SK-N-SH (cell line): ENCODE data around the gene CNGA3. TPM values are rescaled to one million over a fixed set of nuclear protein-coding genes. Genes with fewer than 3 reads are reported as not detected.

Source experiments
- CTCF ChIA-PET: fragments of 300-600, 350-600 bp; formaldehyde crosslinking; extraction: SDS; loops from one replicate; lab custom pipeline; 2021; lab: Yijun Ruan, JAX
- POLR2A ChIA-PET: fragments of 350-600 bp; sonication (Branson Sonifier 250); formaldehyde crosslinking; extraction: SDS; loops from one replicate; lab custom pipeline; 2020; ENCODE audit warnings: antibody characterized with exemption, inconsistent platforms; lab: Yijun Ruan, JAX
- DNase-seq: peaks from one replicate; pipeline ENCODE4 v3.0.0; 2012
- H2AFZ ChIP-seq: fragments of 200-600 bp; sonication (generic); 2 replicates; pipeline ENCODE4 v1.8.1; 2016; ENCODE audit warnings: antibody characterized with exemption, mild to moderate bottlenecking, low read depth
- H3F3A ChIP-seq: fragments of 200-600 bp; sonication (generic); replicated peaks from 2 replicates; pipeline ENCODE3; 2016; ENCODE audit warnings: antibody characterized with exemption, mild to moderate bottlenecking; ENCODE audit not compliant: insufficient read depth
- H3K27ac ChIP-seq, 2 experiments: fragments of 200-500 bp in 1 of 2; fragments of 200-600 bp in 1 of 2; sonication (Bioruptor generic) in 1 of 2; sonication (generic), shearing (Covaris generic) in 1 of 2; 2 replicates each; pipeline versions ENCODE4 v1.5.1 to v1.6.1; 2014 to 2016; ENCODE audit warnings: low read depth in 2 of 2, inconsistent platforms in 1 of 2, low read length in 1 of 2, mild to moderate bottlenecking in 1 of 2, mixed read lengths in 1 of 2
- H3K27me3 ChIP-seq: fragments of 200-600 bp; sonication (generic), shearing (Covaris generic); 2 replicates; pipeline ENCODE4 v1.6.1; 2016; ENCODE audit warnings: mixed run types; ENCODE audit not compliant: insufficient read depth
- H3K36me3 ChIP-seq, 2 experiments: fragments of 200-500 bp in 1 of 2; fragments of 200-600 bp in 1 of 2; sonication (Bioruptor generic) in 1 of 2; sonication (generic) in 1 of 2; replicated peaks in 1 of 2; 2 replicates each; pipeline versions ENCODE3 to v1.5.1; 2014 to 2016; ENCODE audit warnings: low read length in 1 of 2, mild to moderate bottlenecking in 1 of 2; ENCODE audit not compliant: insufficient read depth in 2 of 2, control insufficient read depth in 1 of 2
- H3K4me1 ChIP-seq, 2 experiments: fragments of 200-500 bp in 1 of 2; fragments of 200-600 bp in 1 of 2; sonication (Bioruptor generic) in 1 of 2; sonication (generic), shearing (Covaris generic) in 1 of 2; 2 replicates each; pipeline versions ENCODE4 v1.5.1 to v1.6.1; 2014 to 2016; ENCODE audit warnings: low read depth in 1 of 2, low read length in 1 of 2, mixed run types in 1 of 2; ENCODE audit not compliant: insufficient read depth in 2 of 2, control insufficient read depth in 1 of 2
- H3K4me2 ChIP-seq: fragments of 200-600 bp; sonication (generic), shearing (Covaris generic); 2 replicates; pipeline ENCODE4 v1.6.1; 2017; ENCODE audit warnings: mixed run types
- H3K4me3 ChIP-seq, 2 experiments: fragments of 200-500 bp in 1 of 2; fragments of 200-600 bp in 1 of 2; sonication (Bioruptor generic) in 1 of 2; sonication (generic), shearing (Covaris generic) in 1 of 2; 2 replicates each; pipeline versions ENCODE4 v1.5.1 to v1.8.1; 2014 to 2016; ENCODE audit warnings: low read depth in 2 of 2, inconsistent platforms in 1 of 2, low read length in 1 of 2, mild to moderate bottlenecking in 1 of 2, mixed read lengths in 1 of 2, moderate library complexity in 1 of 2
- H3K79me2 ChIP-seq: fragments of 200-600 bp; sonication (generic); 2 replicates; pipeline ENCODE4 v1.8.1; 2017; ENCODE audit warnings: mild to moderate bottlenecking; ENCODE audit not compliant: insufficient read depth
- H3K9ac ChIP-seq: fragments of 200-600 bp; sonication (generic); 2 replicates; pipeline ENCODE4 v1.6.1; 2017; ENCODE audit warnings: mixed run types
- H3K9me2 ChIP-seq: fragments of 200-600 bp; sonication (generic); 2 replicates; pipeline ENCODE4 v1.6.1; 2017; ENCODE audit warnings: mixed run types
- H3K9me3 ChIP-seq: fragments of 200-600 bp; sonication (generic); 2 replicates; pipeline ENCODE4 v1.6.1; 2017; ENCODE audit warnings: mixed run types, mild to moderate bottlenecking, moderate library complexity
- H4K20me1 ChIP-seq: fragments of 200-600 bp; sonication (generic); 2 replicates; pipeline ENCODE4 v1.6.1; 2017; ENCODE audit warnings: mild to moderate bottlenecking, mixed run types; ENCODE audit not compliant: insufficient read depth
- EZH2phosphoT487 ChIP-seq: fragments of 200-600 bp; sonication (generic); IDR thresholded peaks from 2 replicates; pipeline ENCODE4 v1.6.1; 2017; ENCODE audit warnings: low read depth, mixed run types, mild to moderate bottlenecking, antibody characterized with exemption, moderate library complexity, borderline replicate concordance
- FOSL2 ChIP-seq: IDR thresholded peaks from 2 replicates; pipeline ENCODE4 v1.4.0; 2012; ENCODE audit warnings: low read depth, mild to moderate bottlenecking, moderate library complexity, borderline replicate concordance
- FOXJ3 ChIP-seq: sonication (generic); formaldehyde crosslinking; IDR thresholded peaks from 2 replicates; pipeline ENCODE4 v1.5.1; 2020; ENCODE audit warnings: mild to moderate bottlenecking, missing genetic modification reagents
- GABPA ChIP-seq: IDR thresholded peaks from 2 replicates; pipeline ENCODE4 v1.4.0; 2012; ENCODE audit warnings: low read depth, mild to moderate bottlenecking
- JUND ChIP-seq: IDR thresholded peaks from 2 replicates; pipeline ENCODE4 v1.4.0; 2012
- MXI1 ChIP-seq: IDR thresholded peaks from 2 replicates; pipeline ENCODE4 v1.6.1; 2012; ENCODE audit warnings: mild to moderate bottlenecking, low read depth, low read length, improper control_type of control experiment
- PBX3 ChIP-seq: IDR thresholded peaks from 2 replicates; pipeline ENCODE4; 2012
- RCOR1 ChIP-seq: fragments of 150-350 bp; IDR thresholded peaks from 2 replicates; pipeline ENCODE4 v1.6.1; 2017; ENCODE audit warnings: antibody characterized with exemption, low read length
- SMC3 ChIP-seq: IDR thresholded peaks from 2 replicates; pipeline ENCODE4 v1.6.1; 2012; ENCODE audit warnings: low read depth, low read length, improper control_type of control experiment
- TAF1 ChIP-seq: IDR thresholded peaks from 2 replicates; pipeline ENCODE4 v1.6.1; 2012; ENCODE audit warnings: low read depth, mild to moderate bottlenecking, low read length, moderate library complexity, borderline replicate concordance
- TCF12 ChIP-seq: IDR thresholded peaks from 2 replicates; pipeline ENCODE4 v1.4.0; 2012
- TEAD4 ChIP-seq: IDR thresholded peaks from 2 replicates; pipeline ENCODE4 v1.4.0; 2012; ENCODE audit warnings: mild to moderate bottlenecking, borderline replicate concordance; ENCODE audit not compliant: insufficient read depth
- WGBS: methylation state at CpG from one replicate; pipeline ENCODE4 v1.1.6; 2017; ENCODE audit warnings: low lambda C conversion rate; 5-methylcytosine and 5-hydroxymethylcytosine counted together
- polyA plus RNA-seq, 3 experiments: library from polyadenylated mRNA; depleted of rRNA; stranded (reverse); fragments of >200 nt; gene quantifications; 2 replicates each; pipeline ENCODE4 v1.2.3, GENCODE V29; 2012
- TF ChIP-seq, protein P1 (sequence below): IDR thresholded peaks from 2 replicates; pipeline ENCODE4 v1.6.1; 2012; ENCODE audit warnings: mild to moderate bottlenecking, low read depth, low read length, moderate library complexity
- TF ChIP-seq, protein P2 (sequence below): IDR thresholded peaks from 2 replicates; pipeline ENCODE4 v1.4.0; 2012; ENCODE audit warnings: low read depth, borderline replicate concordance

Gene CNGA3
- polyA plus RNA-seq, 1 of the 3 experiments (the other 2 are of a cell fraction): not detected

- DNase-seq: peak; percentile 71
- no peaks in the 10 kb centered on the region for H4K20me1 ChIP-seq
- CTCF ChIA-PET: interaction anchor here (1.0 to 1.7 kb wide), 2 partner anchors 38 to 78 kb away, joined by 3 to 4 read pairs; no protein-coding TSS in a partner anchor
- POLR2A ChIA-PET: no interaction called here
- peak overlapping the region in 1 of 2 experiments; percentile 49; a peak in 2 of 4 replicates for H3K4me3 ChIP-seq
- H3F3A ChIP-seq: no peaks in the 10 kb centered on the region
- peak overlapping the region; percentile 79; the same call in 1 of the 2 replicates for H3K4me2 ChIP-seq
- WGBS: 45% methylated on average over 30 of the region's 54 CpGs
- TF ChIP-seq TCF12 (no peak), JUND (no peak)
- H3K27me3 ChIP-seq: peaks cover 42% of the 10 kb centered on the region; the same call in 1 of the 2 replicates
- H3K27ac ChIP-seq: no peak overlapping the region
- no peak overlapping the region for H3K9ac ChIP-seq
- H3K4me1 ChIP-seq: peaks cover 0 to 2% of the 10 kb centered on the region in 2 experiments; a peak in 1 of 4 replicates
- no peaks in the 10 kb centered on the region for H3K9me2 ChIP-seq
- H3K36me3 ChIP-seq: no peaks in the 10 kb centered on the region
- no peaks in the 10 kb centered on the region for H3K9me3 ChIP-seq
- no peaks in the 10 kb centered on the region for H3K79me2 ChIP-seq
- H2AFZ ChIP-seq: no peak overlapping the region
These were observed 1.2 kb downstream of the CNGA3 start for GRCh38 chr2:98347298-98348065.

GRCh38 chr2:98348066-98348561 is 1.9 kb downstream of the CNGA3 start:
- Histone ChIP-seq H3K27ac (no peak overlapping the region), H3F3A (no peaks in the 10 kb centered on the region), H3K4me2 (no peak overlapping the region), H3K9me3 (no peaks in the 10 kb centered on the region), H3K9ac (no peak overlapping the region), H2AFZ (no peak overlapping the region), H3K4me1 (peaks cover 0 to 2% of the 10 kb centered on the region in 2 experiments; a peak in 1 of 4 replicates), H3K36me3 (no peaks in the 10 kb centered on the region), H4K20me1 (no peaks in the 10 kb centered on the region), H3K9me2 (no peaks in the 10 kb centered on the region), H3K79me2 (no peaks in the 10 kb centered on the region), H3K4me3 (no peak overlapping the region), H3K27me3 (peaks cover 42% of the 10 kb centered on the region; the same call in 1 of the 2 replicates)
- CTCF ChIA-PET: interaction anchor here (1.0 to 1.7 kb wide), 2 partner anchors 37 to 79 kb away, joined by 3 to 4 read pairs; no protein-coding TSS in a partner anchor
- no peak for TF ChIP-seq TEAD4
- 70% methylated on average over 14 of the region's 15 CpGs for WGBS
- DNase-seq: peak; percentile 28
- POLR2A ChIA-PET: no interaction called here

DNA sequence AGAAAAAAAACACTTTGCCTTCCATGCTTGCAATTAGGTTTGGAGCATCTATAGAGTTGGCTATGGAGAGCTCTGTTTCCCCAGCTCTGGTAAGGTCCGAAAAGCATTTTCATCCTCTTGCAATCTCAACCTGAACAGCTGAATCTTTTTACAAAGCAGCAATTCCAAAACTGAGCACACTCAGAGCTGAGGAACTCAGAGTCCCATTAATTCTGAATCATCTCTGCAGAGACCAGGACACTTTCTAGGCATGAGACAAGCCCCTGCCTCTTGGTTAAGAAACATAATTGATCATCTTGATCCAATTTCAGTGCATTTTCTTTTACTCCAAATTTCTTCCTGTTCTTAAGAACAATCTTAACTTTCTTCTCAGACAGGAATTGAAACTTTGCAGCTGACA is 4.2 kb downstream of the CNGA3 start:
- H3K9me3 ChIP-seq: no peaks in the 10 kb centered on the region
- H4K20me1 ChIP-seq: no peaks in the 10 kb centered on the region
- H3K9ac ChIP-seq: no peak overlapping the region
- H3K79me2 ChIP-seq: no peaks in the 10 kb centered on the region
- no peak for DNase-seq
- H3K4me3 ChIP-seq: no peak overlapping the region
- H3K4me1 ChIP-seq: peaks cover 0 to 2% of the 10 kb centered on the region in 2 experiments; a peak in 1 of 4 replicates
- ChIA-PET POLR2A (no interaction called here), CTCF (interaction anchor here (1.1 to 1.3 kb wide), 3 partner anchors 10 to 81 kb away, joined by 3 read pairs; no protein-coding TSS in a partner anchor)
- no peaks in the 10 kb centered on the region for H3F3A ChIP-seq
- H3K9me2 ChIP-seq: no peaks in the 10 kb centered on the region
- WGBS: 91% methylated on average over 1 of the region's 1 CpG
- no peak overlapping the region for H2AFZ ChIP-seq
- H3K36me3 ChIP-seq: no peaks in the 10 kb centered on the region
- no peak overlapping the region for H3K4me2 ChIP-seq
- peaks cover 31% of the 10 kb centered on the region; the same call in 1 of the 2 replicates for H3K27me3 ChIP-seq
- H3K27ac ChIP-seq: no peak overlapping the region
- TF ChIP-seq EZH2phosphoT487 (no peak), MXI1 (no peak), GABPA (no peak), TEAD4 (no peak), TAF1 (no peak), RCOR1 (no peak), FOSL2 (no peak), SMC3 (no peak), FOXJ3 (CRISPR knock-in tag) (no peak), PBX3 (no peak)
- TF ChIP-seq, protein P1, sequence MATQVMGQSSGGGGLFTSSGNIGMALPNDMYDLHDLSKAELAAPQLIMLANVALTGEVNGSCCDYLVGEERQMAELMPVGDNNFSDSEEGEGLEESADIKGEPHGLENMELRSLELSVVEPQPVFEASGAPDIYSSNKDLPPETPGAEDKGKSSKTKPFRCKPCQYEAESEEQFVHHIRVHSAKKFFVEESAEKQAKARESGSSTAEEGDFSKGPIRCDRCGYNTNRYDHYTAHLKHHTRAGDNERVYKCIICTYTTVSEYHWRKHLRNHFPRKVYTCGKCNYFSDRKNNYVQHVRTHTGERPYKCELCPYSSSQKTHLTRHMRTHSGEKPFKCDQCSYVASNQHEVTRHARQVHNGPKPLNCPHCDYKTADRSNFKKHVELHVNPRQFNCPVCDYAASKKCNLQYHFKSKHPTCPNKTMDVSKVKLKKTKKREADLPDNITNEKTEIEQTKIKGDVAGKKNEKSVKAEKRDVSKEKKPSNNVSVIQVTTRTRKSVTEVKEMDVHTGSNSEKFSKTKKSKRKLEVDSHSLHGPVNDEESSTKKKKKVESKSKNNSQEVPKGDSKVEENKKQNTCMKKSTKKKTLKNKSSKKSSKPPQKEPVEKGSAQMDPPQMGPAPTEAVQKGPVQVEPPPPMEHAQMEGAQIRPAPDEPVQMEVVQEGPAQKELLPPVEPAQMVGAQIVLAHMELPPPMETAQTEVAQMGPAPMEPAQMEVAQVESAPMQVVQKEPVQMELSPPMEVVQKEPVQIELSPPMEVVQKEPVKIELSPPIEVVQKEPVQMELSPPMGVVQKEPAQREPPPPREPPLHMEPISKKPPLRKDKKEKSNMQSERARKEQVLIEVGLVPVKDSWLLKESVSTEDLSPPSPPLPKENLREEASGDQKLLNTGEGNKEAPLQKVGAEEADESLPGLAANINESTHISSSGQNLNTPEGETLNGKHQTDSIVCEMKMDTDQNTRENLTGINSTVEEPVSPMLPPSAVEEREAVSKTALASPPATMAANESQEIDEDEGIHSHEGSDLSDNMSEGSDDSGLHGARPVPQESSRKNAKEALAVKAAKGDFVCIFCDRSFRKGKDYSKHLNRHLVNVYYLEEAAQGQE: no peak
- TF ChIP-seq, protein P2, sequence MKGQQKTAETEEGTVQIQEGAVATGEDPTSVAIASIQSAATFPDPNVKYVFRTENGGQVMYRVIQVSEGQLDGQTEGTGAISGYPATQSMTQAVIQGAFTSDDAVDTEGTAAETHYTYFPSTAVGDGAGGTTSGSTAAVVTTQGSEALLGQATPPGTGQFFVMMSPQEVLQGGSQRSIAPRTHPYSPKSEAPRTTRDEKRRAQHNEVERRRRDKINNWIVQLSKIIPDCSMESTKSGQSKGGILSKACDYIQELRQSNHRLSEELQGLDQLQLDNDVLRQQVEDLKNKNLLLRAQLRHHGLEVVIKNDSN: no peak
